Head of caudate nucleus (tissue), 42 donors: ENCODE results near the gene ZNF275.
"Not testable (repeated sequence)": the region's sequence is repeated elsewhere in the genome, so short reads cannot be mapped to it uniquely, and the experiment has no call there.

Experiments
- DNase-seq, 42 donors: peaks; one replicate each; pipeline versions ENCODE4 v3.0.0 to v3.0.0-alpha.2; 2020 to 2021; ENCODE audit warnings: mixed read lengths in 7 of 42
- intact Hi-C: fragments of 100-400 bp; cut with DNase I; formaldehyde crosslinking; loops from one replicate; pipeline ENCODE4 v1.15.0; 2022

ZNF275 gene

GRCh38 chrX:153317996-153318722, 15.8 kb upstream of the ZNF275 start:
- DNase-seq: no peak
- intact Hi-C loops: no loop called here

- no peak for DNase-seq
These were observed 15.1 kb upstream of the ZNF275 start for GRCh38 chrX:153318811-153319210.

GRCh38 chrX:153319295-153320046, 14.5 kb upstream of the ZNF275 start:
- intact Hi-C loops: no loop called here
- no peak for DNase-seq

More at GRCh38 chrX:153318811-153319210, 15.1 kb upstream of the ZNF275 start:
- intact Hi-C loops: no loop called here

- DNase-seq, intact Hi-C loops: not testable (repeated sequence)
These were observed 13.9 kb upstream of the ZNF275 start for GRCh38 chrX:153320047-153320443.

- DNase-seq: no peak
- intact Hi-C loops: no loop called here
These were observed 13.3 kb upstream of the ZNF275 start for GRCh38 chrX:153320555-153321184.

- no peak for DNase-seq
- intact Hi-C loops: no loop called here
These were observed 12.4 kb upstream of the ZNF275 start, which contains the start of gene PNMA6F for GRCh38 chrX:153321381-153322124. Gene PNMA6F, minus strand, starts transcription at chrX:153321767. Its CDS starts 1,093 bp downstream, at chrX:153320674.

GRCh38 chrX:153327561-153327960, 6.4 kb upstream of the ZNF275 start:
- DNase-seq: no peak
- intact Hi-C loops: no loop called here

GRCh38 chrX:153333266-153333665, 687 bp upstream of the ZNF275 start:
- intact Hi-C loops: no loop called here
- DNase-seq: no peak

GRCh38 chrX:153334654-153335295, 822 bp downstream of the ZNF275 start:
- peak in 1 of 42 donors; percentile 25 for DNase-seq
- intact Hi-C loops: no loop called here

GRCh38 chrX:153336121-153336894, 2.4 kb downstream of the ZNF275 start:
- DNase-seq: peak in 1 of 42 donors; percentile 9
- intact Hi-C loops: no loop called here

GRCh38 chrX:153336988-153337387, 3.0 kb downstream of the ZNF275 start:
- intact Hi-C loops: no loop called here
- no peak for DNase-seq

- intact Hi-C loops: no loop called here
- no peak for DNase-seq
These were observed 4.9 kb downstream of the ZNF275 start for GRCh38 chrX:153338836-153339235.

- intact Hi-C loops: no loop called here
- DNase-seq: no peak
These were observed 5.7 kb downstream of the ZNF275 start for GRCh38 chrX:153339662-153340061.

GRCh38 chrX:153340111-153340510, 6.2 kb downstream of the ZNF275 start:
- intact Hi-C loops: no loop called here
- no peak for DNase-seq

GRCh38 chrX:153342762-153343558, 9.0 kb downstream of the ZNF275 start:
- peak in 4 of 42 donors; percentile 7 to 48 (median 36) for DNase-seq
- intact Hi-C loops: no loop called here

- no peak for DNase-seq
- intact Hi-C loops: no loop called here
These were observed 9.7 kb downstream of the ZNF275 start for GRCh38 chrX:153343674-153344073.

- intact Hi-C loops: no loop called here
- DNase-seq: no peak
These were observed 13.6 kb downstream of the ZNF275 start for GRCh38 chrX:153347530-153347929.
